ENCODE measurements around the gene SLIT3.

GRCh38 chr5:168988699-168989098, 312.2 kb downstream of the SLIT3 start:
- TF ChIP-seq ZNF670 (tag by site-specific recombination; IDR thresholded peaks at IDR 0.05; ENCODE audit: low read depth) (no peak), CTCF (tag by site-specific recombination; IDR thresholded peaks at IDR 0.05) (no peak), ZNF785 (tag by site-specific recombination; IDR thresholded peaks at IDR 0.05) (no peak), ZNF404 (tag by site-specific recombination; IDR thresholded peaks at IDR 0.05) (no peak), PBX3 (CRISPR knock-in tag; IDR thresholded peaks at IDR 0.05) (no peak), KLF9 (tag by site-specific recombination; IDR thresholded peaks at IDR 0.05; ENCODE audit: low read depth) (no peak), ZEB2 (tag by site-specific recombination; IDR thresholded peaks at IDR 0.05) (no peak), ZBTB7A (tag by site-specific recombination; IDR thresholded peaks at IDR 0.05; ENCODE audit: low read depth) (no peak), ZNF184 (tag by site-specific recombination; IDR thresholded peaks at IDR 0.05) (no peak), ZNF596 (tag by site-specific recombination; IDR thresholded peaks at IDR 0.05) (no peak), GLI4 (tag by site-specific recombination; IDR thresholded peaks at IDR 0.05) (no peak), IKZF3 (tag by site-specific recombination; IDR thresholded peaks at IDR 0.05) (no peak)
- TF ChIP-seq, protein P1, sequence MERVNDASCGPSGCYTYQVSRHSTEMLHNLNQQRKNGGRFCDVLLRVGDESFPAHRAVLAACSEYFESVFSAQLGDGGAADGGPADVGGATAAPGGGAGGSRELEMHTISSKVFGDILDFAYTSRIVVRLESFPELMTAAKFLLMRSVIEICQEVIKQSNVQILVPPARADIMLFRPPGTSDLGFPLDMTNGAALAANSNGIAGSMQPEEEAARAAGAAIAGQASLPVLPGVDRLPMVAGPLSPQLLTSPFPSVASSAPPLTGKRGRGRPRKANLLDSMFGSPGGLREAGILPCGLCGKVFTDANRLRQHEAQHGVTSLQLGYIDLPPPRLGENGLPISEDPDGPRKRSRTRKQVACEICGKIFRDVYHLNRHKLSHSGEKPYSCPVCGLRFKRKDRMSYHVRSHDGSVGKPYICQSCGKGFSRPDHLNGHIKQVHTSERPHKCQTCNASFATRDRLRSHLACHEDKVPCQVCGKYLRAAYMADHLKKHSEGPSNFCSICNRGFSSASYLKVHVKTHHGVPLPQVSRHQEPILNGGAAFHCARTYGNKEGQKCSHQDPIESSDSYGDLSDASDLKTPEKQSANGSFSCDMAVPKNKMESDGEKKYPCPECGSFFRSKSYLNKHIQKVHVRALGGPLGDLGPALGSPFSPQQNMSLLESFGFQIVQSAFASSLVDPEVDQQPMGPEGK (tag by site-specific recombination; IDR thresholded peaks at IDR 0.05) = no peak
